ENCODE measurements around the gene PRRT3. TPM values are rescaled to one million over a fixed set of nuclear protein-coding genes. Genes with fewer than 3 reads are reported as not detected.

PRRT3 gene
- total and polyA plus RNA-seq, 2 of the 13 experiments (the other 11 are each of a cell fraction or from before 2014, with no cell fraction given): 0.22 to 0.44 TPM

DNA sequence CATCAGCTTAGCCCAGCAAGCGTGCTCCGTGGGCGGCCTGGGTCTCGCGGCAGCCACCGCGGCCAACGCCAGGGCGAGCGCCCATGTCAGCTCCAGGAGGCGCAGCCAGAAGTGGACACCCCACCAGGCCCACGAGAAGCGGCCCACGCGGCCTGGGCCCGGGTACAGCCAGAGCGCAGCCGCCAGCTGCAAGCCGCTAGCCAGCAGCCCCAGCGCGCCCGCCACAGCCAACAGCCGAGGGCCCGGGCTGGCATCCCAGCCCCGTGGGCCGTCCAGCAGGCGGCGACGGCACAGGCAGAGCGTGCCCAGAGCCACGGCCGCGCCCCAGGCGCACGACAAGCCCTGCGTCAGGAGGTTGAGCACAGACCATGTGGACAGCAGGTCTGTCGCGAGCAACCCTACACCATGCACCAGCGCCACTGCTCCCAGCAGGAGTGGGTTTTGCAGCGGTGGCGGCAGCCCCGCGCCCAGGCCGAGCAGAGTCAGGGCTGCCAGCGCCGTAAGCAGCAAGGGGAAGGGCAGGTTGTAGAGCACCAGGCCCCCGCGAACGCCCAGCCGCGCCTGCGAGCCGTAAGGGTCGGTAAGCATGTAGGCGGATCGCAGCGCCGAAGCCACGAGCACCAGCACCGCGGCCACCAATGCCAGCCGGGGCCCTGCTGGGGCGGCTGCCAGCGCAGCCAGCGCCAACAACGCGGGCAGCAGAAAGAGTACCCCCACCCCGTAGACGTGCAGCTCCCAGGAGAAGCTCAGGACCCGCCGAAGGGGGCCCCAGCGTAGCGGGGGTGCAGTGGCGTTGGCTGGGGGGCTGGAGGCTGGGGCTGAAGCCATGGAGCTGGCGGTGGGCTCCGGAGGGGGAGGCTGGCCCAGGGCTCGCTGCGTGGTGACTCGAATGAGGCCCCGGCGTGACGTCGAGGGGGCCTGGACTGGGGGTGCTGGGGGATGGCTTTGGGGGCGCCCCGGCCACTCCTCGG lies 4.9 kb downstream of the PRRT3 start (continued):
- TF ChIP-seq, protein P1, sequence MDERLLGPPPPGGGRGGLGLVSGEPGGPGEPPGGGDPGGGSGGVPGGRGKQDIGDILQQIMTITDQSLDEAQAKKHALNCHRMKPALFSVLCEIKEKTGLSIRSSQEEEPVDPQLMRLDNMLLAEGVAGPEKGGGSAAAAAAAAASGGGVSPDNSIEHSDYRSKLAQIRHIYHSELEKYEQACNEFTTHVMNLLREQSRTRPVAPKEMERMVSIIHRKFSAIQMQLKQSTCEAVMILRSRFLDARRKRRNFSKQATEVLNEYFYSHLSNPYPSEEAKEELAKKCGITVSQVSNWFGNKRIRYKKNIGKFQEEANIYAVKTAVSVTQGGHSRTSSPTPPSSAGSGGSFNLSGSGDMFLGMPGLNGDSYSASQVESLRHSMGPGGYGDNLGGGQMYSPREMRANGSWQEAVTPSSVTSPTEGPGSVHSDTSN (CRISPR knock-in tag; IDR thresholded peaks at IDR 0.05): no peak
- TF ChIP-seq, protein P2, sequence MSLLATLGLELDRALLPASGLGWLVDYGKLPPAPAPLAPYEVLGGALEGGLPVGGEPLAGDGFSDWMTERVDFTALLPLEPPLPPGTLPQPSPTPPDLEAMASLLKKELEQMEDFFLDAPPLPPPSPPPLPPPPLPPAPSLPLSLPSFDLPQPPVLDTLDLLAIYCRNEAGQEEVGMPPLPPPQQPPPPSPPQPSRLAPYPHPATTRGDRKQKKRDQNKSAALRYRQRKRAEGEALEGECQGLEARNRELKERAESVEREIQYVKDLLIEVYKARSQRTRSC (CRISPR knock-in tag; IDR thresholded peaks at IDR 0.05; ENCODE audit: low read depth): peak; percentile 89; the same call in 1 of the 2 replicates
- TF ChIP-seq, protein P3, sequence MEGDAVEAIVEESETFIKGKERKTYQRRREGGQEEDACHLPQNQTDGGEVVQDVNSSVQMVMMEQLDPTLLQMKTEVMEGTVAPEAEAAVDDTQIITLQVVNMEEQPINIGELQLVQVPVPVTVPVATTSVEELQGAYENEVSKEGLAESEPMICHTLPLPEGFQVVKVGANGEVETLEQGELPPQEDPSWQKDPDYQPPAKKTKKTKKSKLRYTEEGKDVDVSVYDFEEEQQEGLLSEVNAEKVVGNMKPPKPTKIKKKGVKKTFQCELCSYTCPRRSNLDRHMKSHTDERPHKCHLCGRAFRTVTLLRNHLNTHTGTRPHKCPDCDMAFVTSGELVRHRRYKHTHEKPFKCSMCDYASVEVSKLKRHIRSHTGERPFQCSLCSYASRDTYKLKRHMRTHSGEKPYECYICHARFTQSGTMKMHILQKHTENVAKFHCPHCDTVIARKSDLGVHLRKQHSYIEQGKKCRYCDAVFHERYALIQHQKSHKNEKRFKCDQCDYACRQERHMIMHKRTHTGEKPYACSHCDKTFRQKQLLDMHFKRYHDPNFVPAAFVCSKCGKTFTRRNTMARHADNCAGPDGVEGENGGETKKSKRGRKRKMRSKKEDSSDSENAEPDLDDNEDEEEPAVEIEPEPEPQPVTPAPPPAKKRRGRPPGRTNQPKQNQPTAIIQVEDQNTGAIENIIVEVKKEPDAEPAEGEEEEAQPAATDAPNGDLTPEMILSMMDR (CRISPR knock-in tag; IDR thresholded peaks at IDR 0.05): peak; percentile 84
- no peak for TF ChIP-seq CREM (IDR thresholded peaks at IDR 0.05)
- no peak for TF ChIP-seq CREM (CRISPR knock-in tag; IDR thresholded peaks at IDR 0.05)
- TF ChIP-seq, protein P4, sequence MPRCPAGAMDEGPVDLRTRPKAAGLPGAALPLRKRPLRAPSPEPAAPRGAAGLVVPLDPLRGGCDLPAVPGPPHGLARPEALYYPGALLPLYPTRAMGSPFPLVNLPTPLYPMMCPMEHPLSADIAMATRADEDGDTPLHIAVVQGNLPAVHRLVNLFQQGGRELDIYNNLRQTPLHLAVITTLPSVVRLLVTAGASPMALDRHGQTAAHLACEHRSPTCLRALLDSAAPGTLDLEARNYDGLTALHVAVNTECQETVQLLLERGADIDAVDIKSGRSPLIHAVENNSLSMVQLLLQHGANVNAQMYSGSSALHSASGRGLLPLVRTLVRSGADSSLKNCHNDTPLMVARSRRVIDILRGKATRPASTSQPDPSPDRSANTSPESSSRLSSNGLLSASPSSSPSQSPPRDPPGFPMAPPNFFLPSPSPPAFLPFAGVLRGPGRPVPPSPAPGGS (CRISPR knock-in tag; IDR thresholded peaks at IDR 0.05): peak; percentile 75; the same call in 1 of the 2 replicates
- TF ChIP-seq, protein P5, sequence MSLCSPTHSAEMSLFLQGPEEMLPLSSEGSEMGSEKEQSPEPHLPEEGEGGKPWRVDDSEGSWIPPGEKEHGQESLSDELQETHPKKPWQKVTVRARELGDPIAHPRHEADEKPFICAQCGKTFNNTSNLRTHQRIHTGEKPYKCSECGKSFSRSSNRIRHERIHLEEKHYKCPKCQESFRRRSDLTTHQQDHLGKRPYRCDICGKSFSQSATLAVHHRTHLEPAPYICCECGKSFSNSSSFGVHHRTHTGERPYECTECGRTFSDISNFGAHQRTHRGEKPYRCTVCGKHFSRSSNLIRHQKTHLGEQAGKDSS (CRISPR knock-in tag; IDR thresholded peaks at IDR 0.05; ENCODE audit: borderline replicate concordance, low read depth): peak; percentile 74
- 0 out of 2 replicates have a peak, but pooled peaks have one; percentile 37 for TF ChIP-seq PAX8 (CRISPR knock-in tag; IDR thresholded peaks at IDR 0.05; ENCODE audit: borderline replicate concordance)
- TF ChIP-seq ZBTB7A (CRISPR knock-in tag; IDR thresholded peaks at IDR 0.05): peak; percentile 43
- no peak; the same call in none of the 2 replicates for TF ChIP-seq DR1 (CRISPR knock-in tag; IDR thresholded peaks at IDR 0.05)
- peak; percentile 85; the same call in 1 of the 2 replicates for TF ChIP-seq SRY (CRISPR knock-in tag; IDR thresholded peaks at IDR 0.05)
- no peak for TF ChIP-seq MZF1 (CRISPR knock-in tag; IDR thresholded peaks at IDR 0.05; ENCODE audit: borderline replicate concordance)
- no peak for TF ChIP-seq NCOA5 (CRISPR knock-in tag; IDR thresholded peaks at IDR 0.05)
- TF ChIP-seq, protein P6, sequence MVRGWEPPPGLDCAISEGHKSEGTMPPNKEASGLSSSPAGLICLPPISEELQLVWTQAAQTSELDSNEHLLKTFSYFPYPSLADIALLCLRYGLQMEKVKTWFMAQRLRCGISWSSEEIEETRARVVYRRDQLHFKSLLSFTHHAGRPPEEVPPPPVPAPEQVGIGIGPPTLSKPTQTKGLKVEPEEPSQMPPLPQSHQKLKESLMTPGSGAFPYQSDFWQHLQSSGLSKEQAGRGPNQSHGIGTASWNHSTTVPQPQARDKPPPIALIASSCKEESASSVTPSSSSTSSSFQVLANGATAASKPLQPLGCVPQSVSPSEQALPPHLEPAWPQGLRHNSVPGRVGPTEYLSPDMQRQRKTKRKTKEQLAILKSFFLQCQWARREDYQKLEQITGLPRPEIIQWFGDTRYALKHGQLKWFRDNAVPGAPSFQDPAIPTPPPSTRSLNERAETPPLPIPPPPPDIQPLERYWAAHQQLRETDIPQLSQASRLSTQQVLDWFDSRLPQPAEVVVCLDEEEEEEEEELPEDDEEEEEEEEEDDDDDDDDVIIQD (CRISPR knock-in tag; IDR thresholded peaks at IDR 0.05; ENCODE audit: low read depth): no peak
- TF ChIP-seq, protein P7, sequence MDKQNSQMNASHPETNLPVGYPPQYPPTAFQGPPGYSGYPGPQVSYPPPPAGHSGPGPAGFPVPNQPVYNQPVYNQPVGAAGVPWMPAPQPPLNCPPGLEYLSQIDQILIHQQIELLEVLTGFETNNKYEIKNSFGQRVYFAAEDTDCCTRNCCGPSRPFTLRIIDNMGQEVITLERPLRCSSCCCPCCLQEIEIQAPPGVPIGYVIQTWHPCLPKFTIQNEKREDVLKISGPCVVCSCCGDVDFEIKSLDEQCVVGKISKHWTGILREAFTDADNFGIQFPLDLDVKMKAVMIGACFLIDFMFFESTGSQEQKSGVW (CRISPR knock-in tag; IDR thresholded peaks at IDR 0.05; ENCODE audit: borderline replicate concordance): no peak
- TF ChIP-seq NCOA2 (CRISPR knock-in tag; IDR thresholded peaks at IDR 0.05): 0 out of 2 replicates have a peak, but pooled peaks have one; percentile 18
- peak; percentile 97 for TF ChIP-seq BRCA1 (CRISPR knock-in tag; IDR thresholded peaks at IDR 0.05)
- TF ChIP-seq, protein P8, sequence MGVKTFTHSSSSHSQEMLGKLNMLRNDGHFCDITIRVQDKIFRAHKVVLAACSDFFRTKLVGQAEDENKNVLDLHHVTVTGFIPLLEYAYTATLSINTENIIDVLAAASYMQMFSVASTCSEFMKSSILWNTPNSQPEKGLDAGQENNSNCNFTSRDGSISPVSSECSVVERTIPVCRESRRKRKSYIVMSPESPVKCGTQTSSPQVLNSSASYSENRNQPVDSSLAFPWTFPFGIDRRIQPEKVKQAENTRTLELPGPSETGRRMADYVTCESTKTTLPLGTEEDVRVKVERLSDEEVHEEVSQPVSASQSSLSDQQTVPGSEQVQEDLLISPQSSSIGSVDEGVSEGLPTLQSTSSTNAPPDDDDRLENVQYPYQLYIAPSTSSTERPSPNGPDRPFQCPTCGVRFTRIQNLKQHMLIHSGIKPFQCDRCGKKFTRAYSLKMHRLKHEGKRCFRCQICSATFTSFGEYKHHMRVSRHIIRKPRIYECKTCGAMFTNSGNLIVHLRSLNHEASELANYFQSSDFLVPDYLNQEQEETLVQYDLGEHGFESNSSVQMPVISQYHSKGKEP (CRISPR knock-in tag; IDR thresholded peaks at IDR 0.05): no peak

All from HepG2 (cell line).